Osteocyte (in vitro differentiated cells): ENCODE results near the gene CYTH1. TPM values are rescaled to one million over a fixed set of nuclear protein-coding genes. Genes with fewer than 3 reads are reported as not detected.

Experiments
- DNase-seq: peaks from one replicate; pipeline ENCODE4 v3.0.0; 2021; ENCODE audit warnings: mixed read lengths; ENCODE audit not compliant: unreplicated experiment; ENCODE audit errors: extremely low spot score
- H3K27ac Mint-ChIP-seq: one replicate; pipeline ENCODE4 v1.8.0; 2021; ENCODE audit warnings: mild to moderate bottlenecking, mixed read lengths; ENCODE audit not compliant: unreplicated experiment
- H3K27me3 Mint-ChIP-seq: one replicate; pipeline ENCODE4 v1.8.0; 2021; ENCODE audit warnings: mixed read lengths; ENCODE audit not compliant: unreplicated experiment
- H3K36me3 Mint-ChIP-seq: one replicate; pipeline ENCODE4 v1.8.0; 2021; ENCODE audit warnings: mixed read lengths; ENCODE audit not compliant: unreplicated experiment
- H3K4me1 Mint-ChIP-seq: one replicate; pipeline ENCODE4 v1.8.0; 2021; ENCODE audit warnings: mixed read lengths; ENCODE audit not compliant: unreplicated experiment
- H3K4me3 Mint-ChIP-seq: one replicate; pipeline ENCODE4 v1.8.0; 2021; ENCODE audit warnings: mild to moderate bottlenecking, moderate library complexity, mixed read lengths; ENCODE audit not compliant: unreplicated experiment
- H3K9me3 Mint-ChIP-seq: one replicate; pipeline ENCODE4 v1.8.0; 2021; ENCODE audit warnings: mixed read lengths; ENCODE audit not compliant: unreplicated experiment
- CTCF ChIP-seq: fragments of 200-600 bp; sonication (generic); IDR thresholded peaks from 2 replicates; pipeline ENCODE4 v1.5.0; 2021; ENCODE audit warnings: antibody characterized with exemption, mild to moderate bottlenecking, moderate library complexity
- total RNA-seq: library from RNA; stranded (reverse); gene quantifications from 2 replicates; pipeline ENCODE4 v1.2.1, GENCODE V29; 2021

CYTH1 gene
- total RNA-seq, 1 donor from 2014 or later, result 113 TPM

GRCh38 chr17:78664476-78665386 is 117.3 kb downstream of the CYTH1 start:
- DNase-seq, result no peak
- peaks cover 48% of the 10 kb centered on the region for H3K4me1 Mint-ChIP-seq
- H3K36me3 Mint-ChIP-seq, result no peaks in the 10 kb centered on the region
- peak overlapping the region; percentile 41 for H3K27ac Mint-ChIP-seq
- H3K4me3 Mint-ChIP-seq, result no peak overlapping the region
- no peaks in the 10 kb centered on the region for H3K9me3 Mint-ChIP-seq
- no peaks in the 10 kb centered on the region for H3K27me3 Mint-ChIP-seq
- no peak for TF ChIP-seq CTCF

GRCh38 chr17:78661093-78661770 is 120.8 kb downstream of the CYTH1 start:
- no peaks in the 10 kb centered on the region for H3K36me3 Mint-ChIP-seq
- TF ChIP-seq CTCF, result no peak
- peak overlapping the region; percentile 82 for H3K27ac Mint-ChIP-seq
- DNase-seq, result no peak
- no peaks in the 10 kb centered on the region for H3K9me3 Mint-ChIP-seq
- H3K27me3 Mint-ChIP-seq, result no peaks in the 10 kb centered on the region
- no peak overlapping the region for H3K4me3 Mint-ChIP-seq
- H3K4me1 Mint-ChIP-seq, result peaks cover 58% of the 10 kb centered on the region

DNA sequence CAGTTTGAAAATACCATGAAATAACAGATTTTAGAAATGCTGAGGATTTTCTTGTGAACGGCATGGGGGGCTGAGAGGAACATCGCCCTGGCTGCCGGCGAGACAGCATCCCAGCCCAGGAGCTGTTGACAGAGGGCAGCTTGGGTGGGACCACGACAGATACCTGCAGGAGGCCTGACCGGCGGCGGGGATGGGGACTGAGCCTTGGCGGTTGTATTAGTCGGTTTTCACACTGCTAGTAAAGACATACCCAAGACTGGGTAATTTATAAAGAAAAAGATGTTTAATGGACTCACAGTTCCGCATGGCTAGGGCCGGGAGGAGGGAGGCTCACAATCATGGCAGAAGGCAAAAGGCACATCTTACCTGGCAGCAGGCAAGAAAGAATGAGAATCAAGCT is 122.5 kb downstream of the CYTH1 start:
- no peak for TF ChIP-seq CTCF
- Mint-ChIP-seq H3K36me3 (no peaks in the 10 kb centered on the region), H3K27ac (peak overlapping the region; percentile 32), H3K4me1 (peaks cover 46% of the 10 kb centered on the region), H3K27me3 (no peaks in the 10 kb centered on the region), H3K4me3 (no peak overlapping the region), H3K9me3 (no peaks in the 10 kb centered on the region)
- no peak for DNase-seq

GRCh38 chr17:78658281-78658785 is 123.7 kb downstream of the CYTH1 start:
- no peaks in the 10 kb centered on the region for H3K9me3 Mint-ChIP-seq
- no peaks in the 10 kb centered on the region for H3K36me3 Mint-ChIP-seq
- H3K4me1 Mint-ChIP-seq, result peaks cover 57% of the 10 kb centered on the region
- no peaks in the 10 kb centered on the region for H3K27me3 Mint-ChIP-seq
- no peak for TF ChIP-seq CTCF
- H3K27ac Mint-ChIP-seq, result peak overlapping the region; percentile 74
- DNase-seq, result no peak
- H3K4me3 Mint-ChIP-seq, result no peak overlapping the region
